ENCODE measurements around the gene TMEM97. TPM values are rescaled to one million over a fixed set of nuclear protein-coding genes. Genes with fewer than 3 reads are reported as not detected.

TMEM97 gene
- total RNA-seq, 2 donors from 2014 or later, result 3.2 to 3.4 TPM

- Histone ChIP-seq H3K9me3 (no peaks in the 10 kb centered on the region), H3K27ac (no peak overlapping the region), H3K4me1 (no peaks in the 10 kb centered on the region), H3K4me3 (no peak overlapping the region), H3K36me3 (no peaks in the 10 kb centered on the region), H3K27me3 (peaks cover 4 to 10% of the 10 kb centered on the region in 2 donors)
- no peak for TF ChIP-seq CTCF (IDR thresholded peaks at IDR 0.05)
- no peak for DNase-seq (ENCODE audit: low spot score)
These were observed 12.0 kb upstream of the TMEM97 start for GRCh38 chr17:28306954-28307401.

DNA sequence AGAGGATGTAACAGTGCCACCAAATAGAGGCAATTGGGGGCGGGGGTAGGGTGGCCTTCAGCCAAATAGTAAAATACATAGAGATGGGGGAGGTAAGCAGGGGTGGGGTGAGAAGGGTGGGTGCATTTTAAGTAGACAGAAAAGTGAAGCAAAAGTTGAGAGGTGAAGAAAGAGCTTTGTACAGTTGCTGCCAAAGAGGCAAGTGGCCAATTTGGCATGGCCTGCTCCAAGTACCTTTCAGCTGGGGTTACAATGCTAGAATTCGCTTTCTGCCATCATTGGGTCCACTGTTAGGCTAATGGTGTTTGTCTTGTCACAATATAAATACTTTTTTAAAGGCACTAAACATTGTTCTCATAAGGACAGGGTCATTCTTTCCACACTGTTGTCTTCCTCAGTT is 5.2 kb upstream of the TMEM97 start:
- TF ChIP-seq CTCF (IDR thresholded peaks at IDR 0.05), result no peak
- no peaks in the 10 kb centered on the region for H3K9me3 ChIP-seq
- no peaks in the 10 kb centered on the region for H3K27me3 ChIP-seq
- no peak for DNase-seq (ENCODE audit: low spot score)
- H3K4me1 ChIP-seq, result peaks cover 0 to 8% of the 10 kb centered on the region in 2 donors
- H3K27ac ChIP-seq, result no peak overlapping the region
- H3K4me3 ChIP-seq, result no peak overlapping the region
- no peaks in the 10 kb centered on the region for H3K36me3 ChIP-seq

DNA sequence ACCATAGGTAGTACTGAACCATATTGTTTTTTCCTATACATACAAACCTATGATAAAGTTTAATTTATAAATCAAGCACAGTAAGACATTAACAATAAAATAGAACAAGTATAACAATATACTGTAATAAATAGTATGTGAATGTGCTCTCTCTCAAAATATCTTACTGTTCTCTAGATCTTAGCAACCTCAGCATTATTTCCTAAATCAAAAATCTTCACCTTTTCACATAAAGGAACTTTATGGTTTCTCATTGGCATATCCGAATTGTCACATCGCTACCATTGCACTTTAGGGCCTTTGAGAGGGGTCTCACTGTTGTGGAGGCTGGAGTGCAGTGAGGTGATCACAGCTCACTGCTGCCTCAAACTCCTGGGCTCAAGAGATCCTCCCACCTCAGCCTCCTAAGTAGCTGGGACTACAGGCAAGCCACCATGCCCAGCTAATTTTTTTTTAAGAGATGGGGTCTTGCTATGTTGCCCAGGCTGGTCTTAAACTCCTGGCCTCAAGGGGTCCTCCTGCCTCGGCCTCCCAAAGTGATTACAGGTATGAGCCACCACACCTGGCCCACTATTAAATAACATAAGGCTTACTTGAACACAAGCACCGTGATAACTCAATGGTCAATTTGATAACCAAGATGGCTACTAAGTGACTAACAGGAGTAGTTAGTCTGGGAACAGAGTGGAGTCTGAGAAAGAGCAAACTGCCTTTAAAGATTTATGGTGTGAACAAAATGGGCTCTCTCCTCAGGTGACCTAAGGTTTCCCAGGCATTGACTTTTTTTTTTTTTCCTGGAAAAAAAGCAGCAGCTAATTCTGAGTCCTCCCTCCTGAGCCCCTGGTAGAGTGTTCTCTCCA is 2.9 kb upstream of the TMEM97 start:
- H3K4me3 ChIP-seq, result no peak overlapping the region
- H3K4me1 ChIP-seq, result peaks cover 0 to 18% of the 10 kb centered on the region in 2 donors
- TF ChIP-seq CTCF (IDR thresholded peaks at IDR 0.05), result no peak
- no peak for DNase-seq (ENCODE audit: low spot score)
- H3K36me3 ChIP-seq, result no peaks in the 10 kb centered on the region
- no peaks in the 10 kb centered on the region for H3K27me3 ChIP-seq
- H3K9me3 ChIP-seq, result no peaks in the 10 kb centered on the region
- H3K27ac ChIP-seq, result no peak overlapping the region

GRCh38 chr17:28317099-28317965 is 1.7 kb upstream of the TMEM97 start:
- Histone ChIP-seq H3K27me3 (no peaks in the 10 kb centered on the region), H3K27ac (no peak overlapping the region), H3K36me3 (no peaks in the 10 kb centered on the region), H3K4me1 (peaks cover 0 to 18% of the 10 kb centered on the region in 2 donors), H3K4me3 (no peak overlapping the region), H3K9me3 (no peaks in the 10 kb centered on the region)
- no peak for DNase-seq (ENCODE audit: low spot score)
- TF ChIP-seq CTCF (IDR thresholded peaks at IDR 0.05), result no peak

GRCh38 chr17:28317966-28318758 is 838 bp upstream of the TMEM97 start:
- Histone ChIP-seq H3K9me3 (no peaks in the 10 kb centered on the region), H3K4me1 (peaks cover 0 to 18% of the 10 kb centered on the region in 2 donors), H3K27ac (no peak overlapping the region), H3K4me3 (peak overlapping the region; percentile 55 to 64), H3K36me3 (no peaks in the 10 kb centered on the region), H3K27me3 (no peaks in the 10 kb centered on the region)
- no peak for TF ChIP-seq CTCF (IDR thresholded peaks at IDR 0.05)
- DNase-seq (ENCODE audit: low spot score), result no peak

All from right atrium auricular region (tissue), 2 donors.